NCI-H82 treated with DMSO at 0.1 percent for 48 hours (cell line): ENCODE data around the gene IAH1.

Experiments used
- DNase-seq: peaks from one replicate; lab custom pipeline; 2025; ENCODE audit not compliant: unreplicated experiment; lab: John Stamatoyannopoulos, UW

Gene IAH1

DNA sequence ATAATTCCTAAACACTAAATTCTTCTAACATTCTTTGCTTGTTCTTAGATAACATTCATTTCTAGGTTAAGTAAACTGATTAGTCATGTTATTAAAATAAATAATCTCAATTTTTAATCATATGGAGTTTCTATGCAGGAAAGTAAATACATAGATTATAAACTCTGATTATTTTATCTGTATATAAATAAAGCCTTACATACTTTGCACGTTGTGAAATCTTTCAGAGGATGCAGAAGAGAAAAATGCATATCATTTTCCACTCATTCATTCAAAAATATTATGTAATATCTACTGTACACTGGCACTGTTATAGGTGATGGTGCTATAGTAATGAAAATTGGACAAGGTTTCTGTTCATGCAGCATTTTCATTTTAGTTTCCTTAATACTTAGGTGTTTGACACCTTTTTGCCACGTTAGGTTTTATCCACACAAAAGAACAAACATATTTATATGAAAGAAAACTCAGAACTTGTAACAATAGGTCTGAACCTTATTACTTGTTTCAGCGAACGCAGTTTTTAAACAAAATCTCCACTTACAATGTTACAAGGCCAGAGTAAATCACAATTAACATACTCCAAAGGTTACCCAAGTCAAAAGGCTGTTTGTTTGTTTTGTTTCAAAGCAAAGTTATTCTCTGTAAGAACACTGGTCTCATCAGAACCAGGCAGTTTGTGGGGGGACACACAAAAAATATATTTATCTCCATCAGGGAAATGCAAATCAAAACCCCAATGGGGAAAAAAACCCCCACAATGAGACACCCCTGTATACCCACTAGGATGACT is 53.8 kb downstream of the IAH1 start:
- no peak for DNase-seq

- DNase-seq = no peak
These were observed 58.1 kb downstream of the IAH1 start for GRCh38 chr2:9532421-9532820.

DNA sequence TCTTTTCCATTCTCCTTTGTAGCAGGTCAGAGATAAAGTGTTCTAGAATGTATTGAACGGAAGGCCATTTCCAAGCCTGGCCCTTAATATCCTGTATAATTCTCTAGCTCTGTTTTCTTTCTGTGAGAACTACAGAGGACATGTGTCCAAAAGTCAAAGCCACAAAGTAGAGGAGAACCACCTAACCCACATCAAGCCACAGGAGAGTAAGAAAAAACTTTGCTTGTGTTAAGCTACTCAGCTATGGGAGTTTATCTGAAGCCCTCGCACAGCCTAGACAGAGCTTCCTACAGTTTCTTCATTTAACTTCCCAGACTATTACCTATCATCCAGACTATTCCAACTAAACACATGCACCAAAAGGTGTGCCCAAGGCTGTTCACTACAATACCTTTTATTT is 59.3 kb downstream of the IAH1 start:
- DNase-seq = no peak

- no peak for DNase-seq
These were observed 60.8 kb downstream of the IAH1 start for GRCh38 chr2:9535177-9535576.

- DNase-seq = no peak
These were observed 62.2 kb downstream of the IAH1 start for GRCh38 chr2:9536504-9536903.

- DNase-seq = no peak
These were observed 63.7 kb downstream of the IAH1 start for GRCh38 chr2:9538000-9538507.
